Calu3 (cell line): ENCODE data around the gene LYL1. TPM values are rescaled to one million over a fixed set of nuclear protein-coding genes. Genes with fewer than 3 reads are reported as not detected.

Source experiments
- BruUV-seq: library from RNA; stranded (reverse); fragments of 400-500 nt; replicated peaks from 2 replicates; lab custom pipeline; 2021; lab: Mats Ljungman, UMichigan
- CTCF ChIA-PET: fragments of 300-600 bp; sonication (Branson Sonifier 250); formaldehyde crosslinking; loops from one replicate; lab custom pipeline; 2022; ENCODE audit warnings: antibody characterized with exemption; lab: Charles Lee
- DNase-seq: peaks from one replicate; pipeline ENCODE4 v3.0.0; 2022
- H3K27ac Mint-ChIP-seq: one replicate; pipeline ENCODE4 v1.8.0; 2022; ENCODE audit warnings: mixed read lengths; ENCODE audit not compliant: unreplicated experiment
- H3K27me3 Mint-ChIP-seq: one replicate; pipeline ENCODE4 v1.8.0; 2022; ENCODE audit warnings: mixed read lengths; ENCODE audit not compliant: unreplicated experiment
- H3K36me3 Mint-ChIP-seq: one replicate; pipeline ENCODE4 v1.8.0; 2022; ENCODE audit warnings: mild to moderate bottlenecking, moderate library complexity, mixed read lengths; ENCODE audit not compliant: insufficient read depth, unreplicated experiment
- H3K4me1 Mint-ChIP-seq: one replicate; pipeline ENCODE4 v1.8.0; 2022; ENCODE audit warnings: mild to moderate bottlenecking, low read depth, mixed read lengths; ENCODE audit not compliant: unreplicated experiment
- H3K4me3 Mint-ChIP-seq: one replicate; pipeline ENCODE4 v1.8.0; 2022; ENCODE audit warnings: mild to moderate bottlenecking, low read depth, moderate library complexity, mixed read lengths; ENCODE audit not compliant: unreplicated experiment
- H3K9me3 Mint-ChIP-seq: one replicate; pipeline ENCODE4 v1.8.0; 2022; ENCODE audit warnings: low read depth, mixed read lengths; ENCODE audit not compliant: unreplicated experiment
- intact Hi-C: fragments of 100-400 bp; cut with micrococcal nuclease; formaldehyde crosslinking; loops from one replicate; pipeline ENCODE4 v1.10.0; 2022; ENCODE audit not compliant: unreplicated experiment
- total RNA-seq: library from RNA; stranded (reverse); gene quantifications from 2 replicates; pipeline ENCODE4 v1.2.3, GENCODE V29; 2022
- TF ChIP-seq, protein P1 (sequence below): fragments of 200-600 bp; IDR thresholded peaks from one replicate; pipeline ENCODE4 v1.8.0; 2022; ENCODE audit warnings: antibody characterized with exemption; ENCODE audit not compliant: unreplicated experiment

The LYL1 gene
- total RNA-seq, 1 experiment from 2014 or later: not detected

DNA sequence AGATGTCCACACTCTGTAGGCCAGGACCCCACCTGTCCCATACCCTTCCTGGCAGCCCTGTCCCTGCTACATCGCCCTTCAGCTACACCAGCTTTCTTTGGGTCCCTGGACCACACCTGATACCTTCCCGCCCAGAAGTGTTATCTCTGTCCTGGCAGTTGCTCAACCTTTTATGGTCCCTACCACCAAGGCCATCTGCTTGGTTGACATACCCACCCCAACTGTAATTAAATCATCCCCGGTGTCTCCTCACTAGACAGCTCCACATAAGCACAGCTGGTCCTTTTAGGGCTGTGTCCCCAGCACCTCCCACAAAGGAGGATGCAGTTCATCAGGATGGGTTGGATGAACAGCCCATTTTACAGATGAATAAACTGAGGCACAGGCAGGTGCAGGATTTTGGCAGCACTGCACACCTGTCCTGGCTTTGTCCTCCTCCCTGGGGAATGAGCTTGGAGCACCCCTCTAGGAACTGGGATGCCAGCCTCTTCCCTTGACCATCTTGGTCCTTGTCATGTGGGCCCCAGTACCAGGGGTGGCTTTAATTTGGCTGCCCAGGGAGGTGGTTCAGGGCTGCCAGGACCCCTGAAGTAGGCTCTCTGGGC, 28.3 kb upstream of the LYL1 start:
- Mint-ChIP-seq H3K9me3 (no peaks in the 10 kb centered on the region), H3K4me3 (no peak overlapping the region), H3K27ac (no peak overlapping the region), H3K4me1 (peaks cover 8% of the 10 kb centered on the region), H3K36me3 (peaks cover 11% of the 10 kb centered on the region), H3K27me3 (no peaks in the 10 kb centered on the region)
- CTCF ChIA-PET: interaction anchor here (0.7 kb wide), 2 partner anchors 70 to 716 kb away, joined by 3 to 4 read pairs; no protein-coding TSS in a partner anchor
- BruUV-seq: no TSS peak
- DNase-seq: no peak
- TF ChIP-seq, protein P1, sequence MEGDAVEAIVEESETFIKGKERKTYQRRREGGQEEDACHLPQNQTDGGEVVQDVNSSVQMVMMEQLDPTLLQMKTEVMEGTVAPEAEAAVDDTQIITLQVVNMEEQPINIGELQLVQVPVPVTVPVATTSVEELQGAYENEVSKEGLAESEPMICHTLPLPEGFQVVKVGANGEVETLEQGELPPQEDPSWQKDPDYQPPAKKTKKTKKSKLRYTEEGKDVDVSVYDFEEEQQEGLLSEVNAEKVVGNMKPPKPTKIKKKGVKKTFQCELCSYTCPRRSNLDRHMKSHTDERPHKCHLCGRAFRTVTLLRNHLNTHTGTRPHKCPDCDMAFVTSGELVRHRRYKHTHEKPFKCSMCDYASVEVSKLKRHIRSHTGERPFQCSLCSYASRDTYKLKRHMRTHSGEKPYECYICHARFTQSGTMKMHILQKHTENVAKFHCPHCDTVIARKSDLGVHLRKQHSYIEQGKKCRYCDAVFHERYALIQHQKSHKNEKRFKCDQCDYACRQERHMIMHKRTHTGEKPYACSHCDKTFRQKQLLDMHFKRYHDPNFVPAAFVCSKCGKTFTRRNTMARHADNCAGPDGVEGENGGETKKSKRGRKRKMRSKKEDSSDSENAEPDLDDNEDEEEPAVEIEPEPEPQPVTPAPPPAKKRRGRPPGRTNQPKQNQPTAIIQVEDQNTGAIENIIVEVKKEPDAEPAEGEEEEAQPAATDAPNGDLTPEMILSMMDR: no peak
- intact Hi-C loops: no loop called here

DNA sequence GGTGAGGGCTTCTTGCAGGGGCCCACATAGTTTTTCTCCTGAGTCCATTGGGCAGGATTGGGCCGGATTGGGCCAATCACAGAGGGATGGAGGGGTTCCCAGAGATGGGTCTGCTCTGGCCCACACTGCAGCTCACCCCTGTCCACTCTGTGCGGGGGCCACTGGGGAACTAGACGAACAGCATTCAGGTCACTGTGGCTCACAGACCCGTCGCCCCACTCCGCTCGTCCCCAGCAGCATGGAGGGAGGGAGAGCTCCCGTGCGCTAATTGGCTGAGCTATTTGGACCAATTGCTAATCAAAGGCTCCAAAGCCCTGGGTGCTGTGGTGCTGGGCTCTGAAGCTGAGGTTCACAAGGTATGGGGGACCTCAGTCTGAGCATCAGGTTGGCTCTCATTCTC, 26.7 kb upstream of the LYL1 start:
- CTCF ChIA-PET: interaction anchor here (0.8 kb wide), 1 partner anchor 20 kb away, joined by 5 read pairs; the partner anchor contains the start of genes IER2 and STX10
- H3K9me3 Mint-ChIP-seq: no peaks in the 10 kb centered on the region
- no peak overlapping the region for H3K27ac Mint-ChIP-seq
- no peak for DNase-seq
- no TSS peak for BruUV-seq
- TF ChIP-seq, protein P1: no peak
- H3K4me1 Mint-ChIP-seq: peaks cover 8% of the 10 kb centered on the region
- no peak overlapping the region for H3K4me3 Mint-ChIP-seq
- intact Hi-C loops: no loop called here
- H3K27me3 Mint-ChIP-seq: no peaks in the 10 kb centered on the region
- peaks cover 11% of the 10 kb centered on the region for H3K36me3 Mint-ChIP-seq

DNA sequence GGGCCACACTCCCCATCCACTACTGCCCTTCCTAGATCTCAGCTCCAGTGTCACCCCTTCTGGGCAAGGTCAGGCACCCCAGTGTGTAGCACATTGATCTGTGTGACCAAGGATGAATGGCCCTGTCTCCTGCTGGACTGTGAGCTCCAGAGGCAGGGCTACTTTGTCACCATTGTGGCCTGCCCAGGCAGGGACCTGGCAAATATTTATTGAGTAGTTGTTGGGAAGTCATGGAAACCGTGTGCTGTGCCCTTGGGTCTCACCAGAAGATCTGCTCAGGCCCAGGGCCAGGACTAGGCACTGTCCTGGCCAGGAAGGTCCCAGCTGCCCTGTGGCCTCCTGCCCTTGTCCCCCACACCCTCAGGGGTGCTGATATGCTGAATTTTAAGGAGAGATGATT, 25.9 kb upstream of the LYL1 start:
- Mint-ChIP-seq H3K4me1 (peaks cover 8% of the 10 kb centered on the region), H3K36me3 (peaks cover 11% of the 10 kb centered on the region), H3K4me3 (no peak overlapping the region), H3K27ac (no peak overlapping the region), H3K9me3 (no peaks in the 10 kb centered on the region), H3K27me3 (no peaks in the 10 kb centered on the region)
- BruUV-seq: no TSS peak
- TF ChIP-seq, protein P1: no peak
- intact Hi-C loops: no loop called here
- DNase-seq: no peak
- CTCF ChIA-PET: interaction anchor here (0.8 kb wide), 1 partner anchor 21 kb away, joined by 5 read pairs; the partner anchor contains the start of genes IER2 and STX10

DNA sequence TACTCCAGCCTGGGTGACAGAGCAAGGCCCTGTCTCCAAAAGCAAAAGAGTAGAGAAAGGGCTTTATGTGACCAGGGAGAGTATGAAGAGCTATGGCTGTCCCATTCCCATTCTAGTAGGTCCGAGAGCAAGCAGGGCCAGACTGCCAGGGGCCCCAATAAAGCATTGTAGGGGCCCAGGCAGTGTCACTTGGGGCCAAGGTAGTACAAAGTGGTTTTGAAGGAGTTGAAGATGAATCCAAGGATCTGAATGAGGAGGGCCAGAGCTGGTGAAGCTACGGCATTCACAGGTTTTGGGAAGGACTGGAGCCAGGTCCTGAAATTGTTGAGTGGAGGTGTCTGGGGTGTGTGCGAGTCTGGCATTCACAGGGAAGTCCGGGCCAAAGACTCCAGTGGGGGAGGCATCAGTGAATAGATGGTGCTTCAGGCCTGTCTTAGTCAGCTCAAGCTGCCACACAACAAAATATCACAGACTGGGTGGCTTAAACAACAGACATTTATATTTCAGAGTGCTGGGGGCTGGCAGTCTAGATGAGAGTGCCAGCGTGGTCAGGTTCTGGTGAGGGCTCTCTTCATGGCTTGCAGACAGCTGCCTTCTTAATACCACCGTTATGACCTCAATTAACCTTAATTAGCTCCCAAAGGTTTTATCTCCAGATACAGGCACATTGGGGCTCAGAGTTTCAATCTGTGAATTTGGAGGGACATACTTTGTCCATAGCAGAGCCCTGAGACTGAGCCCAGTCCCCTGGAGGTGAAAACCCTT, 25.3 kb upstream of the LYL1 start:
- TF ChIP-seq, protein P1: no peak
- no peak overlapping the region for H3K4me3 Mint-ChIP-seq
- peak overlapping the region; percentile 48 for H3K27ac Mint-ChIP-seq
- no peak for DNase-seq
- H3K4me1 Mint-ChIP-seq: peaks cover 8% of the 10 kb centered on the region
- no TSS peak for BruUV-seq
- CTCF ChIA-PET: interaction anchor here (0.6 kb wide), 1 partner anchor 724 kb away, joined by 6 read pairs; no protein-coding TSS in a partner anchor
- H3K36me3 Mint-ChIP-seq: peaks cover 11% of the 10 kb centered on the region
- intact Hi-C loops: no loop called here
- no peaks in the 10 kb centered on the region for H3K9me3 Mint-ChIP-seq
- H3K27me3 Mint-ChIP-seq: no peaks in the 10 kb centered on the region
